ENCODE measurements around the gene LIPT2. TPM values are rescaled to one million over a fixed set of nuclear protein-coding genes. Genes with fewer than 3 reads are reported as not detected.

The LIPT2 gene
- polyA plus RNA-seq, 1 of the 3 experiments (the other 2 are of a cell fraction) = 4.6 TPM

DNA sequence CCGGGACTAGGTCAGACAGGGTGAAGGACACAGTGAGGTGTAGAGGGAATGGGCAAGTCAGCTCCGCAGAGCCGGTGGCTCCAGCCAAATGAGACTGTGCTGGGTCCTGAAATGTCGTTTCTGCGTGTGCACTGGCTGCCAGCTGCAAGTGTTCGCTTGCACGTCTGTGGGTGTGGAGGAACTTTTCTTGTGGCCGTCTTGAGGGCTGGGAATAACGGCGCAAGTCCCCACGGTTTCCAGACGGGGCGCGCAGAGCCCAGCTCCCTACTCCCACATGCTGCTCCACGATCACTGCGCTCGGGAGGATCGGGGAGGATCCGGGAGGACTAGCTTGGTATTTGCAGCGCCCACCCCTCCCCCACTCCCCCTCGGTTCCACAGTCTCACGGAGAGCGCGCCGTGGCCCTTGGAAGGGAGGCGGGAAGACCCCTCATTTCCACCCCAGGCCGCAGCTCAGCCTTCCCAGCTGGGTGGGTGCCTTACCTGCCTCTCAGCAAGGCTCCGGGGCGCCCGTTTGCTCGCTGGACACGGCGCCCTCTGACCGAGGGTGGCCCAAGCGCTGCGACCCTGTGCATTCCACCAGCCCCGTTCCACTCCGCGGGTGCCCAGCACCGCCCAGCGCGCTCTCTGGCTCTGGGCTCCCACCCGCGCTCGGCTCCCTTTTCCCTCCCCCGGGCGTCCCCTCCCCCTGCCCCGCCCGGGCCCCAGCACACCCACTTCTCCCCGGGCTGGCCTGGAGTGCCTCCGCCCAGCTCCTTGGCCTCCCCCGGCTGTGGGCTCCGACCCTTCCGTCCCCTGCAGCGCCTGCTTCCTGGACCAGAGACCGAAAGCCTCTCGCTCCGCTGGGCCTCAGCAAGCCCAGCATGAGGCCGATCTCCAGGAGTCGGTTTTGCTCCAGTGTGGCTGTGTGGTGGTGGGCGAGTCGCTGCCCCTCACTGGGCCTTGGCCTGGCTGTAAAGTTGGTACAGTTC is 26.3 kb downstream of the LIPT2 start, which contains the start of gene KCNE3:
Gene KCNE3 (minus strand): TSS at position 634 of the 970 bp plus-strand sequence. CDS start 9,986 bp downstream, outside the sequence.
- ChIA-PET POLR2A (no interaction called here), CTCF (interaction anchor here (1.2 to 1.8 kb wide), 4 partner anchors 14 to 104 kb away, joined by 3 to 9 read pairs (median 4); no protein-coding TSS in a partner anchor)
- Histone ChIP-seq H3K27me3 (ENCODE audit: insufficient read depth) (no peaks in the 10 kb centered on the region; the same call in 1 of the 2 replicates), H3K9ac (no peak within 1 kb of the TSS), H3K9me3 (no peaks in the 10 kb centered on the region), H3F3A (replicated peaks; ENCODE audit: insufficient read depth) (no peaks in the 10 kb centered on the region), H2AFZ (ENCODE audit: low read depth) (no peak within 1 kb of the TSS), H4K20me1 (ENCODE audit: insufficient read depth) (no peaks in the 10 kb centered on the region), H3K4me1 (ENCODE audit: control insufficient read depth in 1 of 2, insufficient read depth in 2 of 2, low read depth in 1 of 2, low read length in 1 of 2) (peaks cover 0 to 2% of the 10 kb centered on the region in 2 experiments; a peak in 2 of 4 replicates), H3K27ac (ENCODE audit: low read depth in 2 of 2, low read length in 1 of 2) (no peak within 1 kb of the TSS), H3K4me2 (no peak within 1 kb of the TSS), H3K36me3 (replicated peaks in 1 of 2; ENCODE audit: control insufficient read depth in 1 of 2, insufficient read depth in 2 of 2, low read length in 1 of 2) (no peaks in the 10 kb centered on the region), H3K4me3 (ENCODE audit: low read depth in 2 of 2, low read length in 1 of 2) (no peak within 1 kb of the TSS), H3K79me2 (ENCODE audit: insufficient read depth) (no peaks in the 10 kb centered on the region), H3K9me2 (no peaks in the 10 kb centered on the region)
- 79% methylated on average over 52 of the region's 62 CpGs for WGBS (ENCODE audit: low lambda C conversion rate)
- no peak for DNase-seq
- TF ChIP-seq MEF2A (IDR thresholded peaks at IDR 0.05; ENCODE audit: borderline replicate concordance, low read depth) (no peak), FOSL2 (IDR thresholded peaks at IDR 0.05; ENCODE audit: borderline replicate concordance, low read depth) (no peak), GABPA (IDR thresholded peaks at IDR 0.05; ENCODE audit: low read depth) (no peak), SMC3 (IDR thresholded peaks at IDR 0.05; ENCODE audit: low read depth, low read length) (no peak), NRF1 (IDR thresholded peaks at IDR 0.05; ENCODE audit: low read depth, low read length) (no peak), CHD2 (IDR thresholded peaks at IDR 0.05; ENCODE audit: low read length, partially characterized antibody) (no peak), RCOR1 (IDR thresholded peaks at IDR 0.05; ENCODE audit: low read length) (no peak), ELF1 (IDR thresholded peaks at IDR 0.05) (no peak), EP300 (IDR thresholded peaks at IDR 0.05; ENCODE audit: borderline replicate concordance in 1 of 2, low read depth in 1 of 2, low read length in 1 of 2) (no peak), TCF12 (IDR thresholded peaks at IDR 0.05) (no peak), TAF1 (IDR thresholded peaks at IDR 0.05; ENCODE audit: borderline replicate concordance, low read depth, low read length) (no peak), RAD21 (IDR thresholded peaks at IDR 0.05; ENCODE audit: low read length) (no peak)
- TF ChIP-seq, protein P1, sequence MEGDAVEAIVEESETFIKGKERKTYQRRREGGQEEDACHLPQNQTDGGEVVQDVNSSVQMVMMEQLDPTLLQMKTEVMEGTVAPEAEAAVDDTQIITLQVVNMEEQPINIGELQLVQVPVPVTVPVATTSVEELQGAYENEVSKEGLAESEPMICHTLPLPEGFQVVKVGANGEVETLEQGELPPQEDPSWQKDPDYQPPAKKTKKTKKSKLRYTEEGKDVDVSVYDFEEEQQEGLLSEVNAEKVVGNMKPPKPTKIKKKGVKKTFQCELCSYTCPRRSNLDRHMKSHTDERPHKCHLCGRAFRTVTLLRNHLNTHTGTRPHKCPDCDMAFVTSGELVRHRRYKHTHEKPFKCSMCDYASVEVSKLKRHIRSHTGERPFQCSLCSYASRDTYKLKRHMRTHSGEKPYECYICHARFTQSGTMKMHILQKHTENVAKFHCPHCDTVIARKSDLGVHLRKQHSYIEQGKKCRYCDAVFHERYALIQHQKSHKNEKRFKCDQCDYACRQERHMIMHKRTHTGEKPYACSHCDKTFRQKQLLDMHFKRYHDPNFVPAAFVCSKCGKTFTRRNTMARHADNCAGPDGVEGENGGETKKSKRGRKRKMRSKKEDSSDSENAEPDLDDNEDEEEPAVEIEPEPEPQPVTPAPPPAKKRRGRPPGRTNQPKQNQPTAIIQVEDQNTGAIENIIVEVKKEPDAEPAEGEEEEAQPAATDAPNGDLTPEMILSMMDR (IDR thresholded peaks at IDR 0.05) = no peak
- TF ChIP-seq, protein P2, sequence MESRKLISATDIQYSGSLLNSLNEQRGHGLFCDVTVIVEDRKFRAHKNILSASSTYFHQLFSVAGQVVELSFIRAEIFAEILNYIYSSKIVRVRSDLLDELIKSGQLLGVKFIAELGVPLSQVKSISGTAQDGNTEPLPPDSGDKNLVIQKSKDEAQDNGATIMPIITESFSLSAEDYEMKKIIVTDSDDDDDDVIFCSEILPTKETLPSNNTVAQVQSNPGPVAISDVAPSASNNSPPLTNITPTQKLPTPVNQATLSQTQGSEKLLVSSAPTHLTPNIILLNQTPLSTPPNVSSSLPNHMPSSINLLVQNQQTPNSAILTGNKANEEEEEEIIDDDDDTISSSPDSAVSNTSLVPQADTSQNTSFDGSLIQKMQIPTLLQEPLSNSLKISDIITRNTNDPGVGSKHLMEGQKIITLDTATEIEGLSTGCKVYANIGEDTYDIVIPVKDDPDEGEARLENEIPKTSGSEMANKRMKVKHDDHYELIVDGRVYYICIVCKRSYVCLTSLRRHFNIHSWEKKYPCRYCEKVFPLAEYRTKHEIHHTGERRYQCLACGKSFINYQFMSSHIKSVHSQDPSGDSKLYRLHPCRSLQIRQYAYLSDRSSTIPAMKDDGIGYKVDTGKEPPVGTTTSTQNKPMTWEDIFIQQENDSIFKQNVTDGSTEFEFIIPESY (IDR thresholded peaks at IDR 0.05; ENCODE audit: borderline replicate concordance, low read depth) = no peak
- TF ChIP-seq, protein P3, sequence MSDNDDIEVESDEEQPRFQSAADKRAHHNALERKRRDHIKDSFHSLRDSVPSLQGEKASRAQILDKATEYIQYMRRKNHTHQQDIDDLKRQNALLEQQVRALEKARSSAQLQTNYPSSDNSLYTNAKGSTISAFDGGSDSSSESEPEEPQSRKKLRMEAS (IDR thresholded peaks at IDR 0.05; ENCODE audit: low read depth) = no peak
- TF ChIP-seq, protein P4, sequence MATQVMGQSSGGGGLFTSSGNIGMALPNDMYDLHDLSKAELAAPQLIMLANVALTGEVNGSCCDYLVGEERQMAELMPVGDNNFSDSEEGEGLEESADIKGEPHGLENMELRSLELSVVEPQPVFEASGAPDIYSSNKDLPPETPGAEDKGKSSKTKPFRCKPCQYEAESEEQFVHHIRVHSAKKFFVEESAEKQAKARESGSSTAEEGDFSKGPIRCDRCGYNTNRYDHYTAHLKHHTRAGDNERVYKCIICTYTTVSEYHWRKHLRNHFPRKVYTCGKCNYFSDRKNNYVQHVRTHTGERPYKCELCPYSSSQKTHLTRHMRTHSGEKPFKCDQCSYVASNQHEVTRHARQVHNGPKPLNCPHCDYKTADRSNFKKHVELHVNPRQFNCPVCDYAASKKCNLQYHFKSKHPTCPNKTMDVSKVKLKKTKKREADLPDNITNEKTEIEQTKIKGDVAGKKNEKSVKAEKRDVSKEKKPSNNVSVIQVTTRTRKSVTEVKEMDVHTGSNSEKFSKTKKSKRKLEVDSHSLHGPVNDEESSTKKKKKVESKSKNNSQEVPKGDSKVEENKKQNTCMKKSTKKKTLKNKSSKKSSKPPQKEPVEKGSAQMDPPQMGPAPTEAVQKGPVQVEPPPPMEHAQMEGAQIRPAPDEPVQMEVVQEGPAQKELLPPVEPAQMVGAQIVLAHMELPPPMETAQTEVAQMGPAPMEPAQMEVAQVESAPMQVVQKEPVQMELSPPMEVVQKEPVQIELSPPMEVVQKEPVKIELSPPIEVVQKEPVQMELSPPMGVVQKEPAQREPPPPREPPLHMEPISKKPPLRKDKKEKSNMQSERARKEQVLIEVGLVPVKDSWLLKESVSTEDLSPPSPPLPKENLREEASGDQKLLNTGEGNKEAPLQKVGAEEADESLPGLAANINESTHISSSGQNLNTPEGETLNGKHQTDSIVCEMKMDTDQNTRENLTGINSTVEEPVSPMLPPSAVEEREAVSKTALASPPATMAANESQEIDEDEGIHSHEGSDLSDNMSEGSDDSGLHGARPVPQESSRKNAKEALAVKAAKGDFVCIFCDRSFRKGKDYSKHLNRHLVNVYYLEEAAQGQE (IDR thresholded peaks at IDR 0.05; ENCODE audit: low read depth, low read length) = no peak
- TF ChIP-seq, protein P5, sequence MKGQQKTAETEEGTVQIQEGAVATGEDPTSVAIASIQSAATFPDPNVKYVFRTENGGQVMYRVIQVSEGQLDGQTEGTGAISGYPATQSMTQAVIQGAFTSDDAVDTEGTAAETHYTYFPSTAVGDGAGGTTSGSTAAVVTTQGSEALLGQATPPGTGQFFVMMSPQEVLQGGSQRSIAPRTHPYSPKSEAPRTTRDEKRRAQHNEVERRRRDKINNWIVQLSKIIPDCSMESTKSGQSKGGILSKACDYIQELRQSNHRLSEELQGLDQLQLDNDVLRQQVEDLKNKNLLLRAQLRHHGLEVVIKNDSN (IDR thresholded peaks at IDR 0.05; ENCODE audit: borderline replicate concordance, low read depth) = no peak
- TF ChIP-seq, protein P6, sequence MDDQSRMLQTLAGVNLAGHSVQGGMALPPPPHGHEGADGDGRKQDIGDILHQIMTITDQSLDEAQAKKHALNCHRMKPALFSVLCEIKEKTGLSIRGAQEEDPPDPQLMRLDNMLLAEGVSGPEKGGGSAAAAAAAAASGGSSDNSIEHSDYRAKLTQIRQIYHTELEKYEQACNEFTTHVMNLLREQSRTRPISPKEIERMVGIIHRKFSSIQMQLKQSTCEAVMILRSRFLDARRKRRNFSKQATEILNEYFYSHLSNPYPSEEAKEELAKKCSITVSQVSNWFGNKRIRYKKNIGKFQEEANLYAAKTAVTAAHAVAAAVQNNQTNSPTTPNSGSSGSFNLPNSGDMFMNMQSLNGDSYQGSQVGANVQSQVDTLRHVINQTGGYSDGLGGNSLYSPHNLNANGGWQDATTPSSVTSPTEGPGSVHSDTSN (IDR thresholded peaks at IDR 0.05) = no peak
